GM18517 (cell line): ENCODE data around the gene RTN4.
"Not testable (repeated sequence)": the region's sequence is repeated elsewhere in the genome, so short reads cannot be mapped to it uniquely, and the experiment has no call there.

Source experiments
- ATAC-seq: cut with Tn5 transposase; IDR thresholded peaks from one replicate; pipeline ENCODE4 v1.9.1; 2021; ENCODE audit warnings: mild to moderate bottlenecking, moderate library complexity; ENCODE audit not compliant: unreplicated experiment

The RTN4 gene

GRCh38 chr2:55073000-55073983 lies 23.0 kb upstream of the RTN4 start:
- no peak for ATAC-seq

DNA sequence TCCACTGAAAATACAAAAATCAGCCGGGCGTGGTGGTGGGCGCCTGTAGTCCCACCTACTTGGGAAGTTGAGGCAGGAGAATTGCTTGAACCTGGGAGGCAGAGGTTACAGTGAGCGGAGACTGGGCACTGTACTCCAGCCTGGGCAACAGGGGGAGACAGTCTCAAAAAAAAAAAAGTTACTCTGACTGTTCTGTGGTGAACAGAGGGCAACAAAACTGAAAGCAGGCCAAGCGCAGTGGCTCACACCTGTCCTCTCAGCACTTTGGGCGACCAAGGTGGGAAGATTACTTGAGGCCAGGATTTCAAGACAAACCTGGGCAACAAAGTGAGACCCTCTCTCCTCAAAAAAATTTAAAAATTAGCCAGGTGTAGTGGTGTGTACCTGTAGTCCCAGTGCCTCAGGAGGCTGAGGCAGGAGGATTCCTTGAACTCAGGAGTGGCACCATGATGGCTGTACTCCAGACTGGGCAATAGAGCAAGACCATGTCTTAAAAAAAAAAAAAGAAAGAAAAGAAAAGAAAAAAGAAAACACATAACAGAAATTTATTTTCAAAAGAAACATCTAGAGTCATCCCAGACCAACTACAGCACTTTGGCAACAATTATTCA lies 13.6 kb upstream of the RTN4 start:
- peak; percentile 72 for ATAC-seq

GRCh38 chr2:55063226-55063625 lies 13.0 kb upstream of the RTN4 start:
- ATAC-seq = no peak

GRCh38 chr2:55062754-55063153 lies 12.5 kb upstream of the RTN4 start:
- ATAC-seq = no peak

GRCh38 chr2:55061523-55062344 lies 11.5 kb upstream of the RTN4 start:
- ATAC-seq = no peak

DNA sequence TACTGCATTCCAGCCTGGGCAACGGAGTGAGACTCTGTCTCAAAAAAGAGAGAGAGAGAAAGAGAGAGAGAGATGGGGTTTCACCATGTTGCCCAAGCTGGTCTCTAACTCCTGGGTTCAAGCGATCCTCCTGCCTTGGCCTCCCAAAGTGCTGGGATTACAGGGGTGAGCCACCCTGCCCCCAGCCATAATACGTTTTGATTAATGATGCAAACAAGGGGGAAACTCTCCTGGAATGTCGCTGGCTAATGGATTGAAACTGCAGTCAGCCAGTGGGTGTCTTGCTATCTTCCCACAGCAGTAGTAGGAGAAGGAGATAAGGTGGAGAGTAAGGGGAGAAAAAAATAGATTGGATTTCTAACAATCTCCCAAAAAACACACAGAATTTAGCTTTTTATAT lies 9.5 kb upstream of the RTN4 start:
- no peak for ATAC-seq

DNA sequence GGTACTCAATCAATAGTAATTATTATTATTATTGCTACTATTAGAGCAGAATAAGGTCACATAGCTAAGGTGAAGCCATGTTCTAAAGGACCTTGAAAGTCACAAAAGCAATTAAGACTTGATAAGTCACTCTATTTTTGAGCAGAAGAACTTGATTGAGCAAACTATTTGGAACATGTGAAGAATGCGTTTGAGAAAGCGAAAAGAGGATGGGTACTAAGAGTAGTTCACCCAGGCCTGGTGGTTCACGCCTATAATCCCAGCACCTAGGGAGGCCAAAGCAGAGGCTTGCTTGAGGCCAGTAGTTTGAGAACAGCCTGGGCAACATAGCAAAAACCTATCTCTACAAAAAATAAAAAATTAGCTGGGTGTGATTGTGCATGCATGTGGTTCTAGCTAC lies 7.2 kb upstream of the RTN4 start:
- ATAC-seq = no peak

GRCh38 chr2:55056024-55056521 lies 5.8 kb upstream of the RTN4 start:
- no peak for ATAC-seq

GRCh38 chr2:55054106-55054875 lies 4.0 kb upstream of the RTN4 start:
- peak; percentile 35 for ATAC-seq

GRCh38 chr2:55053225-55053624 lies 3.0 kb upstream of the RTN4 start:
- ATAC-seq = not testable (repeated sequence)

DNA sequence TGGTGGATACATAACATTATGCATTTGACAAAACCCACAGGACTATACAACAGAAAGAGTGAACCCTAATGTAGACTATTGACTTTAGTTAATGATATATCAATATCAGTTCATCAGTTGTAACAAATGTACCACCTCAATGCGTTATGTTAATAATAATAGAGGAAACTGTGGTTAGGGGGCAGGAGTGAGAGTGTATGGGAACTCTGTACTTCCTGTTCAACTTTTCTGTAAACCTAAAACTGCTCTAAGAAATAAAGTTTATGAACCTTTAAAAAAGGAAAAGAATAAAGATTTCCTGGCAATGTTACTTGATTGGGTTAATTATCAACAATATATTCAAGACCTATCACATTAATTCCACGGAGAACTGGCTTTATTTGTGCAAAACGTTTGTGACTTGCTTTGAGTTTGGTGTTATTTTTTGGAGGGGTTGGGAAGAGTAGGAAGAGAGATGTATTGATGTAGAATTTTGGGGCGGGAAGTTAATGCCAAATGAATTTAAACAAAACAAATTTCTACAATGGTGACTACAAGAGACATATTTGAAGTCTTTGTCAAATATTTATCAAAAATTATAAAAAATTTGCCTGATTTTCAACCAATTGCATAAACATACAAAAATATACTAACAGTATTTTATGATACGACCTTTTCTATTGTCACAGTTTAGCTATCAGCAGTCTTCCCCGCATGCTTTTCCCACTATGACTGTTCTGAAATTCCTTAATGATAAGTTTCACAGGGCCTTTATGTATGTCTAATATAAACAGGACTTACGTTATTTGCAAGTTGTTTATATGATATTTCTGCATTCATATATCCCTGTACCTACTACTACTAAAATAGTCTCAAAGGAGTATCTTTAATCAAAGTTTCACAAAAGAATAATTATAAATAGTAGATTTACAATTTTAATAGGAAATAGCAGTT lies 2.1 kb upstream of the RTN4 start:
- no peak for ATAC-seq

DNA sequence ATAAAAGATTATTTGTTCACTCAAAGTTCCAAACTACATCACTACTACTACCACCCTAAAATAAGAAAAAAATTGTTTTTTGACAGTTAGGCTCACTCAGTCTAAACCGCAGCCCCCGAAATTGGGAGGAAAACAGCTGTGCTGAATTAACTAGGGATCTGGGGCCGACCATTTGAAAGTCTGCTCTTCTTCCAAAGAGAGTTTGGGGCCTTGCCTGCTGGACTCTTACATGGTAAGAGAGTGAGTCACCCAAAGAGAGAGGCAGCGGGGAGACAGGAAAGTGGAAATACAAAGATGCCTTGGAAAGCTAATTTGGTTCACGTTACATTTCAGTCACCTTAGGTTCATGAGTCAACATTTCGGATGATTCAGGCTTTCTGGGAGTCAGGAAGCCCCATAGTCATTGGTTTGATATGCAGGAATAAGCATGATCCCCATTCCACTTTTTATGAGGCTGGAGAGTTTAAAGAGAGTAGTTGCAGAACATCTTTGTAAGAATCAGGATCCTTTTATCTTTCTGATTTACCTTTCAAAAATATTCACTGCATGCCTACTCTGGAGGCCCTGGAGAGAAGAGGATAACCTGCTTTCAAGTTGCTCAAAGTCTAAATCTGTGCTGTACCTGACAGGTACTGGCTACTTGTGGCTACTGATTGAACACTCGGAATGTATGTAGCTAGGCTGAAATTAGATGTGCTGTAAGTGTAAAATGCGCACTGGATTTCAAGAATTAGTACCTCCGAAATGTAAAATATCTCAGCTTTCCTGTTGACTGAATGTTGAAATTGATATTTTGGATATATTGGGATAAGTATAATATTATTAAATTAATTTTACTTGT lies 995 bp upstream of the RTN4 start:
- no peak for ATAC-seq

DNA sequence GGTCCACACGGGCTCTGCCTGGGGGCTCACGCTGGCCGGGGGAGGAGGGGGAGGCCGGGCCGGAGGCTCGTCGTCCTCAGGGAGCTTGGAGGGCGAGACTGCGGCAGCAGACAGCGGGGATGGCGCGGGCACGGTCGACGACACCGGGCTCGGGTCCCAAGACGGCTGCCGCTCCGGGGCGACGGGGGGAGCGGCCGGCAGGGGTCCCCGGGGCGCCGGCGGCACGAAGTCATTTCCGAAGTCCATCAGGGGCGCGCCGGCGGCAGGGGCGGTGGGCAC lies 491 bp downstream of the RTN4 start:
- no peak for ATAC-seq

DNA sequence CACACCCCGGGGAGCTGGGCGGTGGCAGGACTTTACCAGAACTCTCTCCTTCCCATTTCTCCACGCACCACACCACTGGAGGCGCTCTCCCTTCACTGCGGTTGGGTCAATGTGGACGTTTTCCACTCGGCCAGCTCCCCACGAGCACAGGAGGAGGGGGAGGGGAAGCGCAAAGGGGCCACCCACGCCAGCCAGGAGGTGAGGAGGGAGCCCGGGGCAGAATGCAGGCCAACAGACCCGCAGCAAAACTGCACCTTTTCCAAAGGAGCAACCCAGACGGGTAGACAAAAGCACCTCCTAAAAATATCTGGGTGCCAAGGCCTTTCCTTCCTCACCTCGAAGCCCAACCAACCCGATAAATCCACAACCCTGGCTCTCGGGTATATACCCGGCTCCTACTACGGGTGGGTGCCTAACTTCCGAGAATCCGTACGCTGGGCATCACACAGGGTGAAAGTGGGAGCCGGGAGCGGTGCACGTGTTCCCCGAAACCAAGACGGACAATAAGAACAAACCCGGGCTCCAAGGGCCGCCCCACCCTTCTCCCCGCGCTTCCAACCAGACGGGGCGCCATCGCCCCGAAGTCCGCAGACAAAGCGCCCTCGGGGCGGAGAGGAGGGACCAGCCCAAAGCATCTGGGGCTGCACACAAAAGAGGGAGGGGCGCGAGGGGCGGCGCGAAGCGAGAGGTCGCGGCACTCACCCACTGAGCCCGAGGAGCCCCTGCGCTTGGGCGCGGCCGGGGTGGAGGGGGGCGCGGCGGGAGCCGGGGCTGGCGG lies 1.0 kb downstream of the RTN4 start:
- no peak for ATAC-seq

DNA sequence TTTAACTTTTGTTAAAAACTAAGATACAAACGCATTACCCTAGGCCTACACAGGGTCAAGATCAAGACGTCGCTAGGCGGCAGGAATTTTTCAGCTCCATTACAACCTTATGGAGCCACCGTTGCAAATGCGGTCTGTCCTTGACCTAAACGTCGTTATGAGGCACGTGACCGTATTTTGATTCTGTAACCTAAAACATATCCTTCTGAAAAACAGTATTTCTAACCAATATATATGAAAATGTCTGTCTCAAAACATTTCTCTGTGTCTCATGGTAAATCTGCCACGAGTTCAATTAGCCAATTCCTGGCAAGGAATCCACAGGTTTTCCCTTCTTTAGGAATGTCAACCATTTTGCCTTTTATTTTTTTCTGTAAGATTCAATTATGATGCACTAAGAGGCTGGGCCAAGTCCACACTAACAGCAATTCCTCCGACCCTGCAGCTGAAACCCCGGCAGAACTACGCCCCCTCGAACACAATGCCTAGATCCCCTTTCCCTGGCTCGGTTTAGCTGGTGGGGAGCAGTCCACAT lies 1.7 kb downstream of the RTN4 start:
- ATAC-seq = no peak

DNA sequence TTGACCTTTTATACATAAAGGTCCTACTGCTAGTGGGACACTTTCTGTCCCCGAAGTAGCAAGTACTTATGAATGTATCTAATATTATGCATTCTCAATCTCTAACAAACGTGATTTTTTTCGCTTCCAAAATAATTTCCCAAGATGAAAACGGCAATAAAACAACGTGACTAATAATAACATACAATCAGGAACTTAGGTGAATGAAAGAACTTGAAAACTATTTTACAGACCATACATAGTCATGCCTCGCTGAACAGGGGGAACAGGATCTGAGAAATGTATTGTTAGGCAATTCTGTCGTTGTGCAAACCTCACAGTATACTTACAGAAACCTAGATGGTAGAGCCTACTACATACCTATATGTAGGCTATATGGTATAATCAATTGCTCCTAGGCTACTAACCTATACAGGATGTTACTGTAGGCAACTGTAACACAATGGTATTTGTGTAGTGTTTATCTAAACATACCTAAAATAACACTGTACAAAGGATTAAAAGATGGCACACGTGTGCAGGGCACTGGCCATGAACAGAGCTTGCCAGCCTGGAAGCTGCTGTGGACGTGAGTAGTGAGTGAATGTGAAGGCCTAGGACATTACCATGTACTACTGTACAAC lies 2.5 kb downstream of the RTN4 start:
- ATAC-seq = no peak

DNA sequence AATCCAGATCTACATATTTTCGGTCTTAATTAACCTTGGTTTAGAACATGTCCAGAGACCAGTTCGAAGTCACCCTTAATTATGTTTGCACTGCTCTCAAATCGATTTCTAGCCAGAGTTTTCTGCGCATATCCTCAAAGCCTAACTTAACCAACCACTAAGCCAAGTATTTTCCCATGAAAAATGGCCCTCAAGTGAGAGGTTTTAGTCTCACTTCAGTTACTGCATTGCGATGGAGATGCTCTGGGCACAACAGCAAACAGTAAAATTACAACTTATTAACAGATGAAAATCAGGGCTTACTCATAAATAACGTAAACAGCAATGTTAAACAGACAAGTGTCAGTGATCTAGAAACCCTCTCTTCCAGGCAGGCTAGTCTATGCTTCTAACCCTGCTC lies 4.5 kb downstream of the RTN4 start:
- no peak for ATAC-seq
